Measurements from ENCODE around the gene MAP2K5. TPM values are rescaled to one million over a fixed set of nuclear protein-coding genes. Genes with fewer than 3 reads are reported as not detected.

The MAP2K5 gene
- total RNA-seq, 3 donors from 2014 or later, result 26.4 to 36.4 (median 30.3) TPM

DNA sequence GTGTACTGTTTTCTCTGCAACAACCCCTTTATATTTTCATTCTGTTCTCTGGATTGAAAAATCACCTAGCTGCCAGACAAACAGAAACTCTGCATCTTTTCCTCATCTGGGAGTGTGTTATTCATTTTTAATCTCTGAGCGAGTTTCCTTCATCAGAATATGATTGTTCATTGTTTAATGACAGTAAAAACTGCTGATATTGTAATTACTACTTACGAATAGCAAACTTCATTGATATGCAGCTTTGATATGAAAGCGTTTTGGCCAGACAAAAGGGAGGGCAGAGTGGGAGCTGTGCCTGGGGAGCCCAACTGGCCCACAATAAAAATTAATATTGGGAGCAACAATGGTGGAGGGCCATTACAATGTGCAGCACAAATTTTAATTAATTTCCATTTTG lies 150.1 kb downstream of the MAP2K5 start:
- H3K4me3 ChIP-seq, result no peak overlapping the region
- no peak for ATAC-seq

DNA sequence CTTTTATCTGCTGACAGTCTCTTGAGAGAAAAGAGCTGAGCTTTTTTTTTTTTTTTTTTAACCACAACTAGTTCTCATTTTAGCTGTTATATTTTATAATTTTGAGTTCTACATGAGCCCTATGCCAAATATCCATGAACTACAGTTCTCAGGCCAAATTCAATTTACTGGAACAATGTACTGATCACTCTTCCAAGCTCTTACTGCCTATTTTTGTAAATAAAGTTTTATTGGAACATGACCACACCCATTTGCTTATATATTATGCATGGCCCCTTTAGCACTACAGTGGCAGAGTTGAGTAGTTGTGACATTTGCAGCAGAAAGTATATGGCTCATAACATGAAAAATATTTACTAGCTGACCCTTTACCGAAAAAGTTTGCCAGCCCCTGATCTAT lies 153.6 kb downstream of the MAP2K5 start:
- DNase-seq, result no peak
- TF ChIP-seq, protein P1, sequence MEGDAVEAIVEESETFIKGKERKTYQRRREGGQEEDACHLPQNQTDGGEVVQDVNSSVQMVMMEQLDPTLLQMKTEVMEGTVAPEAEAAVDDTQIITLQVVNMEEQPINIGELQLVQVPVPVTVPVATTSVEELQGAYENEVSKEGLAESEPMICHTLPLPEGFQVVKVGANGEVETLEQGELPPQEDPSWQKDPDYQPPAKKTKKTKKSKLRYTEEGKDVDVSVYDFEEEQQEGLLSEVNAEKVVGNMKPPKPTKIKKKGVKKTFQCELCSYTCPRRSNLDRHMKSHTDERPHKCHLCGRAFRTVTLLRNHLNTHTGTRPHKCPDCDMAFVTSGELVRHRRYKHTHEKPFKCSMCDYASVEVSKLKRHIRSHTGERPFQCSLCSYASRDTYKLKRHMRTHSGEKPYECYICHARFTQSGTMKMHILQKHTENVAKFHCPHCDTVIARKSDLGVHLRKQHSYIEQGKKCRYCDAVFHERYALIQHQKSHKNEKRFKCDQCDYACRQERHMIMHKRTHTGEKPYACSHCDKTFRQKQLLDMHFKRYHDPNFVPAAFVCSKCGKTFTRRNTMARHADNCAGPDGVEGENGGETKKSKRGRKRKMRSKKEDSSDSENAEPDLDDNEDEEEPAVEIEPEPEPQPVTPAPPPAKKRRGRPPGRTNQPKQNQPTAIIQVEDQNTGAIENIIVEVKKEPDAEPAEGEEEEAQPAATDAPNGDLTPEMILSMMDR (IDR thresholded peaks at IDR 0.05), result no peak
- Histone ChIP-seq H3K36me3 (ENCODE audit: low read depth) (no peaks in the 10 kb centered on the region), H3K4me1 (ENCODE audit: low read depth) (no peaks in the 10 kb centered on the region), H3K4me3 (no peak overlapping the region), H3K9me3 (no peaks in the 10 kb centered on the region)
- no peak for ATAC-seq
- intact Hi-C loops (cut with DNase I, micrococcal nuclease), result no loop called here

More for the DNA sequence above, 150.1 kb downstream of the MAP2K5 start:
- no peaks in the 10 kb centered on the region for H3K36me3 ChIP-seq (ENCODE audit: low read depth)
- no peak for DNase-seq
- no peaks in the 10 kb centered on the region for H3K4me1 ChIP-seq (ENCODE audit: low read depth)
- TF ChIP-seq, protein P1 (IDR thresholded peaks at IDR 0.05), result no peak
- no peaks in the 10 kb centered on the region for H3K9me3 ChIP-seq
- intact Hi-C loops (cut with DNase I, micrococcal nuclease), result no loop called here

DNA sequence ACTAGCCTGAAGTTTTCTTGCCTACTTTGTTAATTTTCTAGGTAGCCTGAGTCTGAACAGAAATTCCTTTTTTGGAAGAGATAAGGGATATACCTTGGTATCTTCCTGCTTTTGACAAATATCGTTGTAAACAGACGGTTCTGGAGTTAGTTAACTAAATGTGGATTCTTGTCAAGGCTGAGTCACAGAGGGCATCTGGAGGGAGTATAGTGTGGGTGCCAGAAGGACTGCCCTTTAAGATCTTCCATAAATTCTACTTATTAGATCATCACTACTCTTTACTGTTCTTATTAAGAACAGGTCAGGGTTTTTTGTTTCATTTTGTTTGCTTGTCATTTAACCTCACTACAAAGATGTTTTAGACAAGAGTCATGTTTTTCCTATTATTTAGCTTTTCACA lies 157.5 kb downstream of the MAP2K5 start:
- DNase-seq (no peak), ATAC-seq (no peak)
- Histone ChIP-seq H3K9me3 (no peaks in the 10 kb centered on the region), H3K36me3 (ENCODE audit: low read depth) (no peaks in the 10 kb centered on the region), H3K4me3 (no peak overlapping the region), H3K4me1 (ENCODE audit: low read depth) (no peaks in the 10 kb centered on the region)
- intact Hi-C loops (cut with DNase I, micrococcal nuclease), result no loop called here
- TF ChIP-seq, protein P1 (IDR thresholded peaks at IDR 0.05), result no peak

DNA sequence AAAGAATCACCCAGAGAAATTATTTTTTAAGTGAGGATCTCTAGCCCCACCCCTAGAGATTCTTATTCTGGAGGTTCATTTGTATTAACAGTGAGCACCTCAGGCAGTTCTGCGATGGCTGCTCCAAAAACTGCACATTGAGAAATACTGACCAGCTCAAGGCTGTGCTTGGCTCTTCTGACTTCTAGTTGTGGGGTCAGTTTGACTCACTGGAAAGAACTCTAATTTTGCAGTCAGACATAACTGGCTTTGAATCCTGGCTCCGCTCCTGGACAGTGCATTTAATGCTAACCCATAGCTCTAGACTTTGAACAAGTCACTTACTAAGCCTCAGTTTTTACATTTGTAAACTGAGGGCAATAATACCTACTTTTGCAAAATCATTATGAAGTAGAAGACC lies 159.2 kb downstream of the MAP2K5 start:
- ATAC-seq, result no peak

DNA sequence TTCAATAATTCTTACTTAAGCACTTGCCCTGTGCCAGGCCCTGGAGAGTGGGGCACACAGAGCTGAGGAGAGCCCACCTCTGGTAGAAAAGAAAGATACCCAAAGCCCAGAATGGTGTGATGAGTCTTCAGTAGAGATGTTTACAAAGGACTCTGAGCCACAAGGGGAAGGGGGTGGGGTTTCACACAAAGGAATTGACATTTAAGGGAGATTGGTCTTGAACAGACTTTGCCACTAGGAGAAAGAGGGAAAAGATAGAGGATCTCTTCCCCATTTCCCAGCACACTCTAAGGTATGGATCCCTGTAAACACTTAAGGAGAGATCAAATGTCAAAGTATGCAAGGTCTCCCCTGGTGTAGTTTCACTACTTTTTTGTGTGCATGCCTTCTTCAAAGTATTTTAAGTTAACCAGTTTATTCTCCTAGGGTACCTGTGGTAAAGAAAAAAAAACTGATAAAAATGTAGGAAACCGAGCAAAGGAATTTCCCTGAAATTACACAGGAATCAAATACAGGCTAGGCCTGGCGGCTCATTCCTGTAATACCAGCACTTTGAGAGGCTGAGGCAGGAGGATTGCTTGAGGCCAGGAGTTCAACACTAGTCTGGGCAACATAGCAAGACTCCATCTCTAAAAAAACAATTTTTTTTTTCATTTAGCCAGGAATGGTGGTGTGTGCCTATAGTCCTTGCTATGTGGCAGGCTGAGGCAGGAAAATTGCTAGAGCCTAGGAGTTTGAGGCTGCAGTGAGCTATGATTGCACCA lies 165.2 kb downstream of the MAP2K5 start:
- Histone ChIP-seq H3K4me3 (no peak overlapping the region), H3K9me3 (no peaks in the 10 kb centered on the region), H3K36me3 (ENCODE audit: low read depth) (no peaks in the 10 kb centered on the region), H3K4me1 (ENCODE audit: low read depth) (no peaks in the 10 kb centered on the region)
- TF ChIP-seq, protein P1 (IDR thresholded peaks at IDR 0.05), result no peak
- ATAC-seq, result no peak
- no peak for DNase-seq
- intact Hi-C loops (cut with DNase I, micrococcal nuclease), result no loop called here

More for the DNA sequence above, 159.2 kb downstream of the MAP2K5 start:
- no peak for DNase-seq
- intact Hi-C loops (cut with DNase I, micrococcal nuclease), result no loop called here
- Histone ChIP-seq H3K4me1 (ENCODE audit: low read depth) (no peaks in the 10 kb centered on the region), H3K4me3 (no peak overlapping the region), H3K9me3 (no peaks in the 10 kb centered on the region), H3K36me3 (ENCODE audit: low read depth) (no peaks in the 10 kb centered on the region)
- TF ChIP-seq, protein P1 (IDR thresholded peaks at IDR 0.05), result no peak
